Osteoblast (primary cell): ENCODE results near the gene CFL1. TPM values are rescaled to one million over a fixed set of nuclear protein-coding genes. Genes with fewer than 3 reads are reported as not detected.

ENCODE experiments used
- DNase-seq: peaks from one replicate; pipeline ENCODE4 v3.0.0; 2011; ENCODE audit warnings: low spot score, mixed read lengths; ENCODE audit not compliant: insufficient read length; ENCODE audit errors: missing footprints
- H2AFZ ChIP-seq: 2 replicates; pipeline ENCODE4 v1.6.0; 2011; ENCODE audit warnings: mild to moderate bottlenecking, low read length
- H3K27ac ChIP-seq: 2 replicates; pipeline ENCODE4 v1.5.1; 2011; ENCODE audit warnings: mild to moderate bottlenecking, low read depth, low read length, moderate library complexity
- H3K27me3 ChIP-seq: 2 replicates; pipeline ENCODE4 v1.6.0; 2012; ENCODE audit warnings: mild to moderate bottlenecking, control low read depth, inconsistent platforms, low read length, moderate library complexity; ENCODE audit not compliant: insufficient read depth
- H3K36me3 ChIP-seq: 2 replicates; pipeline ENCODE4 v1.5.1; 2011; ENCODE audit warnings: mild to moderate bottlenecking, low read length, control low read depth, moderate library complexity; ENCODE audit not compliant: insufficient read depth
- H3K4me1 ChIP-seq: 2 replicates; pipeline ENCODE4 v1.5.1; 2011; ENCODE audit warnings: mild to moderate bottlenecking, low read length, control low read depth, moderate library complexity; ENCODE audit not compliant: insufficient read depth
- H3K4me2 ChIP-seq: 2 replicates; pipeline ENCODE4 v1.6.0; 2011; ENCODE audit warnings: mild to moderate bottlenecking, low read length; ENCODE audit not compliant: insufficient read depth
- H3K4me3 ChIP-seq: fragments of 200-600 bp; sonication (generic); 3 replicates; pipeline ENCODE4 v1.5.1; 2012; ENCODE audit warnings: mild to moderate bottlenecking, low read length, inconsistent platforms; ENCODE audit not compliant: insufficient read depth
- H3K79me2 ChIP-seq: 2 replicates; pipeline ENCODE4 v1.6.0; 2012; ENCODE audit warnings: mild to moderate bottlenecking, low read length, control low read depth, inconsistent platforms; ENCODE audit not compliant: insufficient read depth
- H3K9me3 ChIP-seq: 2 replicates; pipeline ENCODE4 v1.5.1; 2011; ENCODE audit warnings: low read depth, low read length, control low read depth
- H4K20me1 ChIP-seq: 2 replicates; pipeline ENCODE4 v1.6.0; 2012; ENCODE audit warnings: mild to moderate bottlenecking, low read length, control low read depth; ENCODE audit not compliant: insufficient read depth
- total RNA-seq: library from RNA; depleted of rRNA; stranded (reverse); fragments of >200 nt; gene quantifications from 2 replicates; pipeline ENCODE4 v1.2.3, GENCODE V29; 2012
- TF ChIP-seq, protein P1 (sequence below): IDR thresholded peaks from 2 replicates; pipeline ENCODE4 v1.5.1; 2011; ENCODE audit warnings: mild to moderate bottlenecking, low read depth, low read length, moderate library complexity; ENCODE audit errors: extremely low read depth

Gene CFL1
- total RNA-seq, 1 donor, result 704 TPM

DNA sequence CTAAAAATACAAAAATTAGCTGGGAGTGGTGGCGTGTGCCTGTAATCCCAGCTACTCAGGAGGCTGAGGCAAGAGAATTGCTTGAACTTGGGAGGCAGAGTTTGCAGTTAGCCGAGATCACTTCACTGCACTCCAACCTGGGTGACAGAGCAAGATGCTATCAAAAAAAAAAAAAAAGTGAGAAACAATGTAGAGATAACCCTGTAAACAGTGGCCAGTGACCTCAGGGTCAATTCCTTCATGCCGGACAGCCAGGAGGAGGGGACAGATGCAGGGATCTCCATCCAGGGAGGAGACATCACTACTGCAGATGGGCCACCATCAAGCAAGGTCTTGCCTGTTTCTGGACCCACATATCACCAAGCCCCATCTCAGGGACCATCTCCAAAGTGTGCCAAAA lies 10.2 kb downstream of the CFL1 start:
- peaks cover 17% of the 10 kb centered on the region for H3K36me3 ChIP-seq
- TF ChIP-seq, protein P1, sequence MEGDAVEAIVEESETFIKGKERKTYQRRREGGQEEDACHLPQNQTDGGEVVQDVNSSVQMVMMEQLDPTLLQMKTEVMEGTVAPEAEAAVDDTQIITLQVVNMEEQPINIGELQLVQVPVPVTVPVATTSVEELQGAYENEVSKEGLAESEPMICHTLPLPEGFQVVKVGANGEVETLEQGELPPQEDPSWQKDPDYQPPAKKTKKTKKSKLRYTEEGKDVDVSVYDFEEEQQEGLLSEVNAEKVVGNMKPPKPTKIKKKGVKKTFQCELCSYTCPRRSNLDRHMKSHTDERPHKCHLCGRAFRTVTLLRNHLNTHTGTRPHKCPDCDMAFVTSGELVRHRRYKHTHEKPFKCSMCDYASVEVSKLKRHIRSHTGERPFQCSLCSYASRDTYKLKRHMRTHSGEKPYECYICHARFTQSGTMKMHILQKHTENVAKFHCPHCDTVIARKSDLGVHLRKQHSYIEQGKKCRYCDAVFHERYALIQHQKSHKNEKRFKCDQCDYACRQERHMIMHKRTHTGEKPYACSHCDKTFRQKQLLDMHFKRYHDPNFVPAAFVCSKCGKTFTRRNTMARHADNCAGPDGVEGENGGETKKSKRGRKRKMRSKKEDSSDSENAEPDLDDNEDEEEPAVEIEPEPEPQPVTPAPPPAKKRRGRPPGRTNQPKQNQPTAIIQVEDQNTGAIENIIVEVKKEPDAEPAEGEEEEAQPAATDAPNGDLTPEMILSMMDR, result no peak
- H2AFZ ChIP-seq, result no peak overlapping the region
- H3K4me3 ChIP-seq, result no peak overlapping the region
- H3K9me3 ChIP-seq, result no peaks in the 10 kb centered on the region
- H3K27me3 ChIP-seq, result no peaks in the 10 kb centered on the region
- H3K4me2 ChIP-seq, result no peak overlapping the region
- H3K79me2 ChIP-seq, result no peaks in the 10 kb centered on the region
- H3K27ac ChIP-seq, result no peak overlapping the region
- DNase-seq, result no peak
- H4K20me1 ChIP-seq, result peaks cover 4% of the 10 kb centered on the region
- H3K4me1 ChIP-seq, result no peaks in the 10 kb centered on the region

DNA sequence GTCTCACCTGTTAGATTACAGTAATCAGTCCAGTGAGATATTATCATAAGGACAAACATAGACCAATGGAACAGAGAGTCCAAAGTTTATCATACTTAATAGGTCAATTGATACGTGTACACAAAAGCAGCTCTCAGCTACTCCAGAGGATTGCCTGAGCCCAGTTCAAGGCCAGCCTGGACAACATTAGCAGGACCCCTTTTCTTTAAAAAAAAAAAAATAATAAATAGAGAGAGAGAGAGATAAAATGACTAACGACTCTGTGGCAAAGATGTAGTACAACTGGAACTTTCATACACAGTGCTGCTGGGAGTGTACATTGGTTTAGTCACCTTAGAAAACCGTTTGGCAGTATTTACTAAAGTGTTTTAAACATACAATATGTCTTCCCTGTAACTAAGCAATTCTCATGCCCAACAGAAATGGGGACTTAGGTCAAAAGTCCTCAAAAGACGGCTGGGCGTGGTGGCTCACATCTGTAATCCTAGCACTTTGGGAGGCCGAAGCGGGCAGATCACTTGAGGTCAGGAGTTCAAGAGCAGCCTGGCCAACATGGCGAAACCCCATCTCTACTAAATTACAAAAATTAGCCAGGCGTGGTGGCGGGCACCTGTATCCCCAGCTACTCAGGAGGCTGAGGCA lies 13.6 kb downstream of the CFL1 start:
- TF ChIP-seq, protein P1, result no peak

DNA sequence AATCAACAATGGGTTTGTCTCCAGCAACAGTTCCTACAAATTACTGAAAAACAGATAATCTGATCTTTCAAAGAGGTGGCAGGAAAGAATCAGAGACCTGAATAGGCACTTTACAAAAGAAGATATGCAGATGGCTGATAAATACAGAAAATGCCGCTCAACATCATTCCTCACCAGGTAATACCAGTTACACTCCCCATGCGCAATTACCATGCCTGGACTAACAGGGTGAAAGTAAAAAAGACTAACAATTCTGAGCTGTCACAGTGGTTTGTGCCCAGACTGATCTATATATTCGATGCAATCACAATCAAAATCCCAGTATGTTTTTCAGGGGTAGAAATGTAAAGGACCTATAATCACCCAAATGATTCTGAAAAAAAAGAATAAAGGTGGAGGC lies 14.2 kb downstream of the CFL1 start:
- H4K20me1 ChIP-seq, result no peaks in the 10 kb centered on the region
- no peaks in the 10 kb centered on the region for H3K27me3 ChIP-seq
- no peak overlapping the region for H3K4me3 ChIP-seq
- no peaks in the 10 kb centered on the region for H3K36me3 ChIP-seq
- no peak for DNase-seq
- no peaks in the 10 kb centered on the region for H3K4me1 ChIP-seq
- no peaks in the 10 kb centered on the region for H3K9me3 ChIP-seq
- H3K79me2 ChIP-seq, result no peaks in the 10 kb centered on the region
- no peak overlapping the region for H3K27ac ChIP-seq
- no peak overlapping the region for H3K4me2 ChIP-seq
- no peak overlapping the region for H2AFZ ChIP-seq
- TF ChIP-seq, protein P1, result no peak

More for the DNA sequence above, 13.6 kb downstream of the CFL1 start:
- H3K79me2 ChIP-seq, result no peaks in the 10 kb centered on the region
- H3K4me2 ChIP-seq, result no peak overlapping the region
- no peaks in the 10 kb centered on the region for H3K9me3 ChIP-seq
- no peaks in the 10 kb centered on the region for H3K4me1 ChIP-seq
- no peak for DNase-seq
- H3K4me3 ChIP-seq, result no peak overlapping the region
- H3K27ac ChIP-seq, result no peak overlapping the region
- no peaks in the 10 kb centered on the region for H3K27me3 ChIP-seq
- H2AFZ ChIP-seq, result no peak overlapping the region
- no peaks in the 10 kb centered on the region for H3K36me3 ChIP-seq
- H4K20me1 ChIP-seq, result no peaks in the 10 kb centered on the region

DNA sequence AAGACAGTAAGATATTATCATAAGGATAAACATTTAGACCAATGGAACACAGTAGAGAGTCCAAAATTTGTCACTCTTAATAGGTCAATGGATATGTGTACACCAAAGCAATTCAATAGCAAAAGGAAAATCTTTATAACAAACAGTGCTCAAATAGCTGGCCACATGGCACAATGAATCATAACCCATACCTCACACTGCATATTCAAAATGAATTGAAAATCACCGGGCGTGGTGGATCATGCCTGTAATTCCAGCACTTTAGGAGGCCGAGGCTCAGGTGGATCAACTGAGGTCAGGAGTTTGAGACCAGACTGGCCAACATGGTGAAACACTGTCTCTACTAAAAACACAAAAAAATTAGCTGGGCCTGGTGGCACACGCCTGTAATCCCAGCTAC lies 15.8 kb downstream of the CFL1 start:
- no peak for DNase-seq
- Histone ChIP-seq H3K79me2 (no peaks in the 10 kb centered on the region), H3K4me2 (no peak overlapping the region), H3K27ac (no peak overlapping the region), H3K4me3 (no peak overlapping the region), H3K9me3 (no peaks in the 10 kb centered on the region), H3K4me1 (no peaks in the 10 kb centered on the region), H4K20me1 (no peaks in the 10 kb centered on the region), H3K36me3 (no peaks in the 10 kb centered on the region), H2AFZ (no peak overlapping the region), H3K27me3 (no peaks in the 10 kb centered on the region)
- TF ChIP-seq, protein P1, result no peak
